ENCODE results near the gene SSBP2. TPM values are rescaled to one million over a fixed set of nuclear protein-coding genes. Genes with fewer than 3 reads are reported as not detected.

Gene SSBP2
- total RNA-seq, 1 donor from 2014 or later = 24.3 TPM

GRCh38 chr5:81549123-81549522, 201.8 kb downstream of the SSBP2 start:
- H3K4me1 Mint-ChIP-seq (ENCODE audit: low read depth) = peaks cover 6% of the 10 kb centered on the region
- DNase-seq (ENCODE audit: low spot score) = no peak
- peaks cover 12% of the 10 kb centered on the region for H3K36me3 Mint-ChIP-seq (ENCODE audit: low read depth)
- H3K27me3 Mint-ChIP-seq (ENCODE audit: low read depth) = no peaks in the 10 kb centered on the region
- intact Hi-C loops (cut with micrococcal nuclease) = no loop called here
- H3K4me3 Mint-ChIP-seq (ENCODE audit: low read depth) = no peak overlapping the region
- H3K9me3 Mint-ChIP-seq = no peaks in the 10 kb centered on the region
- no peak overlapping the region for H3K27ac Mint-ChIP-seq

- no peak overlapping the region for H3K4me3 Mint-ChIP-seq (ENCODE audit: low read depth)
- H3K27ac Mint-ChIP-seq = no peak overlapping the region
- H3K27me3 Mint-ChIP-seq (ENCODE audit: low read depth) = no peaks in the 10 kb centered on the region
- peaks cover 21% of the 10 kb centered on the region for H3K36me3 Mint-ChIP-seq (ENCODE audit: low read depth)
- DNase-seq (ENCODE audit: low spot score) = no peak
- H3K9me3 Mint-ChIP-seq = no peaks in the 10 kb centered on the region
- peaks cover 2% of the 10 kb centered on the region for H3K4me1 Mint-ChIP-seq (ENCODE audit: low read depth)
- intact Hi-C loops (cut with micrococcal nuclease) = no loop called here
Observed at GRCh38 chr5:81547001-81547400, 203.9 kb downstream of the SSBP2 start.

GRCh38 chr5:81545911-81546310, 205.0 kb downstream of the SSBP2 start:
- Mint-ChIP-seq H3K27ac (no peak overlapping the region), H3K4me3 (ENCODE audit: low read depth) (no peak overlapping the region), H3K9me3 (peaks cover 4% of the 10 kb centered on the region), H3K27me3 (ENCODE audit: low read depth) (no peaks in the 10 kb centered on the region), H3K36me3 (ENCODE audit: low read depth) (peaks cover 27% of the 10 kb centered on the region), H3K4me1 (ENCODE audit: low read depth) (peaks cover 5% of the 10 kb centered on the region)
- intact Hi-C loops (cut with micrococcal nuclease) = no loop called here
- DNase-seq (ENCODE audit: low spot score) = no peak

GRCh38 chr5:81544351-81545018, 206.4 kb downstream of the SSBP2 start:
- no peak overlapping the region for H3K27ac Mint-ChIP-seq
- peaks cover 13% of the 10 kb centered on the region for H3K9me3 Mint-ChIP-seq
- peaks cover 36% of the 10 kb centered on the region for H3K36me3 Mint-ChIP-seq (ENCODE audit: low read depth)
- H3K27me3 Mint-ChIP-seq (ENCODE audit: low read depth) = no peaks in the 10 kb centered on the region
- intact Hi-C loops (cut with micrococcal nuclease) = no loop called here
- H3K4me1 Mint-ChIP-seq (ENCODE audit: low read depth) = peaks cover 13% of the 10 kb centered on the region
- no peak overlapping the region for H3K4me3 Mint-ChIP-seq (ENCODE audit: low read depth)
- no peak for DNase-seq (ENCODE audit: low spot score)

- Mint-ChIP-seq H3K27ac (no peak overlapping the region), H3K4me1 (ENCODE audit: low read depth) (peaks cover 30% of the 10 kb centered on the region), H3K9me3 (peaks cover 20% of the 10 kb centered on the region), H3K4me3 (ENCODE audit: low read depth) (no peak overlapping the region), H3K36me3 (ENCODE audit: low read depth) (peaks cover 43% of the 10 kb centered on the region), H3K27me3 (ENCODE audit: low read depth) (no peaks in the 10 kb centered on the region)
- no peak for DNase-seq (ENCODE audit: low spot score)
- intact Hi-C loops (cut with micrococcal nuclease) = no loop called here
Observed at GRCh38 chr5:81542242-81542641, 208.7 kb downstream of the SSBP2 start.

- Mint-ChIP-seq H3K27ac (peak overlapping the region; percentile 64), H3K36me3 (ENCODE audit: low read depth) (peaks cover 38% of the 10 kb centered on the region), H3K4me3 (ENCODE audit: low read depth) (peak overlapping the region; percentile 6), H3K9me3 (peaks cover 20% of the 10 kb centered on the region), H3K27me3 (ENCODE audit: low read depth) (no peaks in the 10 kb centered on the region), H3K4me1 (ENCODE audit: low read depth) (peaks cover 50% of the 10 kb centered on the region)
- DNase-seq (ENCODE audit: low spot score) = no peak
- intact Hi-C loops (cut with micrococcal nuclease) = loop anchor here (2.0 kb wide), 2 partner anchors 13 to 19 kb away; no protein-coding TSS in a partner anchor
Observed at GRCh38 chr5:81537905-81538547, 212.9 kb downstream of the SSBP2 start.

GRCh38 chr5:81534441-81534840, 216.5 kb downstream of the SSBP2 start:
- Mint-ChIP-seq H3K4me1 (ENCODE audit: low read depth) (peaks cover 51% of the 10 kb centered on the region), H3K9me3 (peaks cover 6% of the 10 kb centered on the region), H3K36me3 (ENCODE audit: low read depth) (peaks cover 30% of the 10 kb centered on the region), H3K27ac (no peak overlapping the region), H3K4me3 (ENCODE audit: low read depth) (no peak overlapping the region), H3K27me3 (ENCODE audit: low read depth) (no peaks in the 10 kb centered on the region)
- DNase-seq (ENCODE audit: low spot score) = no peak
- intact Hi-C loops (cut with micrococcal nuclease) = no loop called here

- Mint-ChIP-seq H3K27ac (no peak overlapping the region), H3K27me3 (ENCODE audit: low read depth) (no peaks in the 10 kb centered on the region), H3K4me3 (ENCODE audit: low read depth) (no peak overlapping the region), H3K9me3 (peaks cover under 1% of the 10 kb centered on the region), H3K36me3 (ENCODE audit: low read depth) (peaks cover 24% of the 10 kb centered on the region), H3K4me1 (ENCODE audit: low read depth) (peaks cover 49% of the 10 kb centered on the region)
- intact Hi-C loops (cut with micrococcal nuclease) = no loop called here
- no peak for DNase-seq (ENCODE audit: low spot score)
Observed at GRCh38 chr5:81533629-81534405, 217.1 kb downstream of the SSBP2 start.

GRCh38 chr5:81530919-81531318, 220.0 kb downstream of the SSBP2 start:
- no peak for DNase-seq (ENCODE audit: low spot score)
- Mint-ChIP-seq H3K27me3 (ENCODE audit: low read depth) (no peaks in the 10 kb centered on the region), H3K9me3 (no peaks in the 10 kb centered on the region), H3K4me1 (ENCODE audit: low read depth) (peaks cover 33% of the 10 kb centered on the region), H3K27ac (no peak overlapping the region), H3K36me3 (ENCODE audit: low read depth) (peaks cover 21% of the 10 kb centered on the region), H3K4me3 (ENCODE audit: low read depth) (no peak overlapping the region)
- intact Hi-C loops (cut with micrococcal nuclease) = no loop called here

GRCh38 chr5:81525690-81526089, 225.2 kb downstream of the SSBP2 start:
- peaks cover 27% of the 10 kb centered on the region for H3K4me1 Mint-ChIP-seq (ENCODE audit: low read depth)
- H3K27ac Mint-ChIP-seq = peak overlapping the region; percentile 79
- peaks cover 20% of the 10 kb centered on the region for H3K36me3 Mint-ChIP-seq (ENCODE audit: low read depth)
- H3K4me3 Mint-ChIP-seq (ENCODE audit: low read depth) = no peak overlapping the region
- no peaks in the 10 kb centered on the region for H3K9me3 Mint-ChIP-seq
- no peaks in the 10 kb centered on the region for H3K27me3 Mint-ChIP-seq (ENCODE audit: low read depth)
- DNase-seq (ENCODE audit: low spot score) = no peak
- intact Hi-C loops (cut with micrococcal nuclease) = loop anchor here (2.0 to 5.0 kb wide), 2 partner anchors 13 to 107 kb away; no protein-coding TSS in a partner anchor

GRCh38 chr5:81524015-81524414, 226.9 kb downstream of the SSBP2 start:
- H3K4me1 Mint-ChIP-seq (ENCODE audit: low read depth) = peaks cover 24% of the 10 kb centered on the region
- H3K9me3 Mint-ChIP-seq = no peaks in the 10 kb centered on the region
- H3K36me3 Mint-ChIP-seq (ENCODE audit: low read depth) = peaks cover 10% of the 10 kb centered on the region
- H3K27me3 Mint-ChIP-seq (ENCODE audit: low read depth) = no peaks in the 10 kb centered on the region
- DNase-seq (ENCODE audit: low spot score) = no peak
- no peak overlapping the region for H3K4me3 Mint-ChIP-seq (ENCODE audit: low read depth)
- H3K27ac Mint-ChIP-seq = no peak overlapping the region
- intact Hi-C loops (cut with micrococcal nuclease) = loop anchor here (2.0 kb wide), 1 partner anchor 15 kb away; no protein-coding TSS in a partner anchor

GRCh38 chr5:81522571-81522970, 228.3 kb downstream of the SSBP2 start:
- H3K9me3 Mint-ChIP-seq = no peaks in the 10 kb centered on the region
- intact Hi-C loops (cut with micrococcal nuclease) = no loop called here
- H3K4me3 Mint-ChIP-seq (ENCODE audit: low read depth) = no peak overlapping the region
- H3K36me3 Mint-ChIP-seq (ENCODE audit: low read depth) = peaks cover 10% of the 10 kb centered on the region
- H3K27me3 Mint-ChIP-seq (ENCODE audit: low read depth) = no peaks in the 10 kb centered on the region
- DNase-seq (ENCODE audit: low spot score) = no peak
- H3K27ac Mint-ChIP-seq = no peak overlapping the region
- peaks cover 24% of the 10 kb centered on the region for H3K4me1 Mint-ChIP-seq (ENCODE audit: low read depth)

GRCh38 chr5:81520769-81521168, 230.1 kb downstream of the SSBP2 start:
- H3K4me3 Mint-ChIP-seq (ENCODE audit: low read depth) = no peak overlapping the region
- no peaks in the 10 kb centered on the region for H3K9me3 Mint-ChIP-seq
- H3K36me3 Mint-ChIP-seq (ENCODE audit: low read depth) = peaks cover 5% of the 10 kb centered on the region
- intact Hi-C loops (cut with micrococcal nuclease) = no loop called here
- H3K27ac Mint-ChIP-seq = no peak overlapping the region
- H3K27me3 Mint-ChIP-seq (ENCODE audit: low read depth) = no peaks in the 10 kb centered on the region
- no peak for DNase-seq (ENCODE audit: low spot score)
- peaks cover 22% of the 10 kb centered on the region for H3K4me1 Mint-ChIP-seq (ENCODE audit: low read depth)

All from activated T-helper 2 cell treated with anti-CD3 and anti-CD28 coated beads, Interferon-gamma antibody, Interleukin-2, Interleukin-4, amounts not matched to agents 10 μg/mL and 5 μg/mL and 100 μg/mL, durations not matched to agents 14 hours and 24 hours and 36 hours (primary cell).